ENCODE measurements around the gene TBC1D32. TPM values are rescaled to one million over a fixed set of nuclear protein-coding genes. Genes with fewer than 3 reads are reported as not detected.

Gene TBC1D32
- total and polyA plus RNA-seq, 2 donors (not counting 3 experiments of a cell fraction or from before 2014, with no cell fraction given) = 2.5 to 4.0 TPM

DNA sequence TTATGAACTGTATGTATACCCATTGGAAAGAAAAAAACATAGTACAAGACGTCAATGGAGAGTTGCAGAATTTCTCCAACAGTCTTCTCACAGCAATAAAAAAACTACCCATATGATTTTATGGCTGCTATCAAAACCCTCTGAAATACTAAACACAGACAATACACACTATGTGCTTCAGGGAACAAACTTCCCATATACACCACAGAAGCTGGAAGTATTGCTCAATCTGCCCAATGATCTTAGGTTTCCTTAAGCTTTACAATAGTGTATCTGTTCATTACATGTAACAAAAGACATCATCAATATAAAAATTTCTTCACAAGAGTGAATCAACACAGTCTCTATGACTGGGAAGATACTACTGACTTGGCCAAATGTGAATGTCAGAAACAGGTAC lies 150.5 kb downstream of the TBC1D32 start:
- Histone ChIP-seq H3K4me2 (ENCODE audit: insufficient read depth, low read length) (no peak overlapping the region), H3K27ac (ENCODE audit: insufficient read depth, low read depth, low read length) (no peak overlapping the region), H2AFZ (ENCODE audit: low read depth, low read length) (no peak overlapping the region), H3K36me3 (ENCODE audit: control insufficient read depth in 2 of 2, extremely low read depth in 1 of 2, insufficient read depth in 2 of 2, low read length in 2 of 2) (no peaks in the 10 kb centered on the region), H4K20me1 (replicated peaks; ENCODE audit: control insufficient read depth, extremely low read depth, insufficient read depth, low read length) (no peaks in the 10 kb centered on the region), H3K4me1 (ENCODE audit: control insufficient read depth, extremely low read depth, insufficient read depth, low read length) (no peaks in the 10 kb centered on the region), H3K4me3 (replicated peaks in 1 of 3; ENCODE audit: insufficient read depth in 1 of 3, low read depth in 1 of 3, low read length in 3 of 3) (no peak overlapping the region), H3K9ac (replicated peaks; ENCODE audit: extremely low read depth, insufficient read depth, low read length) (no peak overlapping the region), H3K9me1 (replicated peaks; ENCODE audit: control insufficient read depth, extremely low read depth, insufficient read depth, low read length) (no peaks in the 10 kb centered on the region), H3K9me3 (replicated peaks; ENCODE audit: control insufficient read depth, insufficient read depth, low read length) (no peaks in the 10 kb centered on the region), H3K79me2 (ENCODE audit: control insufficient read depth, insufficient read depth, low read length) (no peaks in the 10 kb centered on the region), H3K27me3 (ENCODE audit: control insufficient read depth in 2 of 2, insufficient read depth in 2 of 2, low read length in 2 of 2) (no peaks in the 10 kb centered on the region)
- DNase-seq (ENCODE audit: low read depth, low spot score) (no peak), FAIRE-seq (no peak)
- no peak for TF ChIP-seq POLR2A (IDR thresholded peaks at IDR 0.05; ENCODE audit: low read depth, low read length)
- TF ChIP-seq MAX (IDR thresholded peaks at IDR 0.05; ENCODE audit: insufficient read depth, insufficient read length) = no peak
- no peak for TF ChIP-seq POLR2AphosphoS5 (IDR thresholded peaks at IDR 0.05; ENCODE audit: insufficient read depth, low read depth, low read length)
- TF ChIP-seq, protein P1, sequence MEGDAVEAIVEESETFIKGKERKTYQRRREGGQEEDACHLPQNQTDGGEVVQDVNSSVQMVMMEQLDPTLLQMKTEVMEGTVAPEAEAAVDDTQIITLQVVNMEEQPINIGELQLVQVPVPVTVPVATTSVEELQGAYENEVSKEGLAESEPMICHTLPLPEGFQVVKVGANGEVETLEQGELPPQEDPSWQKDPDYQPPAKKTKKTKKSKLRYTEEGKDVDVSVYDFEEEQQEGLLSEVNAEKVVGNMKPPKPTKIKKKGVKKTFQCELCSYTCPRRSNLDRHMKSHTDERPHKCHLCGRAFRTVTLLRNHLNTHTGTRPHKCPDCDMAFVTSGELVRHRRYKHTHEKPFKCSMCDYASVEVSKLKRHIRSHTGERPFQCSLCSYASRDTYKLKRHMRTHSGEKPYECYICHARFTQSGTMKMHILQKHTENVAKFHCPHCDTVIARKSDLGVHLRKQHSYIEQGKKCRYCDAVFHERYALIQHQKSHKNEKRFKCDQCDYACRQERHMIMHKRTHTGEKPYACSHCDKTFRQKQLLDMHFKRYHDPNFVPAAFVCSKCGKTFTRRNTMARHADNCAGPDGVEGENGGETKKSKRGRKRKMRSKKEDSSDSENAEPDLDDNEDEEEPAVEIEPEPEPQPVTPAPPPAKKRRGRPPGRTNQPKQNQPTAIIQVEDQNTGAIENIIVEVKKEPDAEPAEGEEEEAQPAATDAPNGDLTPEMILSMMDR (IDR thresholded peaks at IDR 0.05; ENCODE audit: extremely low read depth in 1 of 2, insufficient read depth in 1 of 2, low read depth in 1 of 2, low read length in 2 of 2) = no peak
- no peak for TF ChIP-seq JUN (IDR thresholded peaks at IDR 0.05; ENCODE audit: borderline replicate concordance, insufficient read depth, insufficient read length, low read depth)
- no peak for TF ChIP-seq FOS (IDR thresholded peaks at IDR 0.05; ENCODE audit: borderline replicate concordance, insufficient read depth, low read length)
- dilution Hi-C loops (cut with MboI; ENCODE audit: extremely low pct_ligation_motif_present, low sequenced_read_pairs) = no loop called here
- intact Hi-C loops (cut with micrococcal nuclease) = no loop called here
- ChIA-PET CTCF (no interaction called here), POLR2A (no interaction called here)
- no TSS peak for BruUV-seq (replicated peaks)

GRCh38 chr6:121175827-121176226 lies 158.5 kb downstream of the TBC1D32 start:
- Histone ChIP-seq H3K4me3 (replicated peaks in 1 of 3; ENCODE audit: insufficient read depth in 1 of 3, low read depth in 1 of 3, low read length in 3 of 3) (no peak overlapping the region), H3K27ac (ENCODE audit: insufficient read depth, low read depth, low read length) (no peak overlapping the region), H3K9ac (replicated peaks; ENCODE audit: extremely low read depth, insufficient read depth, low read length) (no peak overlapping the region), H3K27me3 (ENCODE audit: control insufficient read depth in 2 of 2, insufficient read depth in 2 of 2, low read length in 2 of 2) (no peaks in the 10 kb centered on the region), H3K79me2 (ENCODE audit: control insufficient read depth, insufficient read depth, low read length) (no peaks in the 10 kb centered on the region), H3K4me2 (ENCODE audit: insufficient read depth, low read length) (no peak overlapping the region), H3K36me3 (ENCODE audit: control insufficient read depth in 2 of 2, extremely low read depth in 1 of 2, insufficient read depth in 2 of 2, low read length in 2 of 2) (no peaks in the 10 kb centered on the region), H3K9me3 (replicated peaks; ENCODE audit: control insufficient read depth, insufficient read depth, low read length) (no peaks in the 10 kb centered on the region), H2AFZ (ENCODE audit: low read depth, low read length) (no peak overlapping the region), H4K20me1 (replicated peaks; ENCODE audit: control insufficient read depth, extremely low read depth, insufficient read depth, low read length) (no peaks in the 10 kb centered on the region), H3K9me1 (replicated peaks; ENCODE audit: control insufficient read depth, extremely low read depth, insufficient read depth, low read length) (no peaks in the 10 kb centered on the region), H3K4me1 (ENCODE audit: control insufficient read depth, extremely low read depth, insufficient read depth, low read length) (no peaks in the 10 kb centered on the region)
- FAIRE-seq = no peak
- TF ChIP-seq, protein P1 (IDR thresholded peaks at IDR 0.05; ENCODE audit: extremely low read depth in 1 of 2, insufficient read depth in 1 of 2, low read depth in 1 of 2, low read length in 2 of 2) = no peak
- no peak for TF ChIP-seq POLR2AphosphoS5 (IDR thresholded peaks at IDR 0.05; ENCODE audit: insufficient read depth, low read depth, low read length)
- TF ChIP-seq EZH2 (IDR thresholded peaks at IDR 0.05; ENCODE audit: borderline replicate concordance, low read depth, low read length, severe bottlenecking) = no peak
- no peak for TF ChIP-seq GATA2 (IDR thresholded peaks at IDR 0.05; ENCODE audit: insufficient read depth, insufficient read length, low read depth, low read length)
- no peak for TF ChIP-seq MAX (IDR thresholded peaks at IDR 0.05; ENCODE audit: insufficient read depth, insufficient read length)
- no peak for TF ChIP-seq FOS (IDR thresholded peaks at IDR 0.05; ENCODE audit: borderline replicate concordance, insufficient read depth, low read length)
- TF ChIP-seq MYC (IDR thresholded peaks at IDR 0.05; ENCODE audit: low read depth, low read length) = no peak
- no peak for TF ChIP-seq JUN (IDR thresholded peaks at IDR 0.05; ENCODE audit: borderline replicate concordance, insufficient read depth, insufficient read length, low read depth)
- TF ChIP-seq POLR2A (IDR thresholded peaks at IDR 0.05; ENCODE audit: low read depth, low read length) = no peak
- no TSS peak for BruUV-seq (replicated peaks)
- ChIA-PET CTCF (no interaction called here), POLR2A (no interaction called here)
- dilution Hi-C loops (cut with MboI; ENCODE audit: extremely low pct_ligation_motif_present, low sequenced_read_pairs) = no loop called here
- no peak for DNase-seq (ENCODE audit: low read depth, low spot score)
- intact Hi-C loops (cut with micrococcal nuclease) = no loop called here

All from endothelial cell of umbilical vein (primary cell).